Adrenal gland (tissue), 12 donors: ENCODE data around the gene PCDHGB7. TPM values are rescaled to one million over a fixed set of nuclear protein-coding genes. Genes with fewer than 3 reads are reported as not detected.
A peak's percentile ranks its signal among the peaks of the same experiment; 100 is the strongest.
"Not testable (repeated sequence)": the region's sequence is repeated elsewhere in the genome, so short reads cannot be mapped to it uniquely, and the experiment has no call there.

Source experiments
- DNase-seq, 7 donors: peaks; one replicate each; pipeline ENCODE4 v3.0.0-alpha.2; 2019 to 2020
- H3K27ac ChIP-seq, 5 donors: fragments of 200-600 bp; sonication (generic) in 4 of 5; 1 replicate in 3 of 5; 2 replicates in 2 of 5; pipeline versions ENCODE4 v1.5.1 to v1.8.0; 2016 to 2020; ENCODE audit warnings: mild to moderate bottlenecking in 1 of 5
- H3K27me3 ChIP-seq: fragments of 200-600 bp; 2 replicates; pipeline ENCODE4 v1.8.0; 2021
- H3K36me3 ChIP-seq, 2 donors: fragments of 200-600 bp; replicated peaks in 1 of 2; 1 replicate in 1 of 2; 2 replicates in 1 of 2; pipeline versions ENCODE4 v1.5.1 to v1.8.0; 2018 to 2022
- H3K4me1 ChIP-seq, 2 donors: fragments of 200-600 bp; replicated peaks in 1 of 2; 1 replicate in 1 of 2; 2 replicates in 1 of 2; pipeline versions ENCODE4 v1.5.1 to v1.8.0; 2018 to 2021
- H3K4me3 ChIP-seq, 4 donors: fragments of 200-600 bp; sonication (generic) in 3 of 4; one replicate each; pipeline ENCODE4 v1.5.1; 2016 to 2018
- H3K9me3 ChIP-seq, 3 donors: fragments of 200-600 bp; sonication (generic) in 1 of 3; replicated peaks in 1 of 3; 1 replicate in 2 of 3; 2 replicates in 1 of 3; pipeline versions ENCODE4 v1.5.1 to v1.8.0; 2016 to 2021
- POLR2A ChIP-seq, 2 donors: fragments of 450-650 bp; IDR thresholded peaks; one replicate each; pipeline ENCODE4 v1.6.1; 2017; ENCODE audit warnings: antibody characterized with exemption in 2 of 2, mild to moderate bottlenecking in 2 of 2, moderate library complexity in 1 of 2
- WGBS, 4 donors: extraction: QIAGEN DNeasy Blood & Tissue Kit in 2 of 4; methylation state at CpG; one replicate each; pipeline versions ENCODE4 v1.1.5 to v1.1.7; 2013 to 2017; 5-methylcytosine and 5-hydroxymethylcytosine counted together
- intact Hi-C, 2 donors: fragments of 100-400 bp; cut with DNase I; formaldehyde crosslinking; loops; one replicate each; pipeline versions ENCODE4 v1.14.1 to v1.15.0; 2022 to 2023
- polyA plus RNA-seq, 3 donors: library from polyadenylated mRNA; stranded (reverse); fragments of 200-250 nt in 2 of 3; fragments of 350-450 nt in 1 of 3; fragmentation: Illumina TruSeq in 1 of 3; extraction: RNeasy Lipid Tissue Mini Kit (QIAGEN cat#74804) in 1 of 3; gene quantifications; one replicate each; pipeline ENCODE4 v1.2.3, GENCODE V29; 2013 to 2014
- total RNA-seq, 9 donors: library from RNA; depleted of rRNA in 4 of 9; stranded (reverse); fragments of >200 nt in 4 of 9; fragments of 120-200 nt in 1 of 9; fragmentation: NEBNext Ultra II Directional in 1 of 9; extraction: Animal tissue kit (Norgen Biotek cat#: 25700) in 1 of 9; gene quantifications; one replicate each; pipeline versions ENCODE4 v1.1.0 to v1.2.4, GENCODE V29; 2013 to 2023
- TF ChIP-seq, protein P1 (sequence below), 6 experiments: fragments of 450-650 bp in 4 of 6; fragments of 200-600 bp in 2 of 6; sonication (generic) in 1 of 6; IDR thresholded peaks; 1 replicate in 5 of 6; 2 replicates in 1 of 6; pipeline versions ENCODE4 v1.5.1 to v1.8.0; 2016 to 2021; ENCODE audit warnings: antibody characterized with exemption in 6 of 6, mild to moderate bottlenecking in 2 of 6, moderate library complexity in 1 of 6
- donor health status: healthy with polysubstance abuse.
- donor health status: Bipolar disorder and iron deficiency.
- donor health status: DM: yes; HTN: yes; CAD: no.
- donor health status: DM: no; HTN: no; CAD: no.
- donor health status: DM: no; HTN: no; CAD: no.
- donor health status: DM: yes; HTN: yes; CAD: no.

Gene PCDHGB7
- total and polyA plus RNA-seq, 12 donors = 0.88 to 28.1 (median 15.9) TPM

GRCh38 chr5:141403387-141403786, 14.1 kb upstream of the PCDHGB7 start:
- no peak for DNase-seq
- H3K27me3 ChIP-seq = no peaks in the 10 kb centered on the region
- H3K4me1 ChIP-seq = no peaks in the 10 kb centered on the region
- TF ChIP-seq, protein P1, sequence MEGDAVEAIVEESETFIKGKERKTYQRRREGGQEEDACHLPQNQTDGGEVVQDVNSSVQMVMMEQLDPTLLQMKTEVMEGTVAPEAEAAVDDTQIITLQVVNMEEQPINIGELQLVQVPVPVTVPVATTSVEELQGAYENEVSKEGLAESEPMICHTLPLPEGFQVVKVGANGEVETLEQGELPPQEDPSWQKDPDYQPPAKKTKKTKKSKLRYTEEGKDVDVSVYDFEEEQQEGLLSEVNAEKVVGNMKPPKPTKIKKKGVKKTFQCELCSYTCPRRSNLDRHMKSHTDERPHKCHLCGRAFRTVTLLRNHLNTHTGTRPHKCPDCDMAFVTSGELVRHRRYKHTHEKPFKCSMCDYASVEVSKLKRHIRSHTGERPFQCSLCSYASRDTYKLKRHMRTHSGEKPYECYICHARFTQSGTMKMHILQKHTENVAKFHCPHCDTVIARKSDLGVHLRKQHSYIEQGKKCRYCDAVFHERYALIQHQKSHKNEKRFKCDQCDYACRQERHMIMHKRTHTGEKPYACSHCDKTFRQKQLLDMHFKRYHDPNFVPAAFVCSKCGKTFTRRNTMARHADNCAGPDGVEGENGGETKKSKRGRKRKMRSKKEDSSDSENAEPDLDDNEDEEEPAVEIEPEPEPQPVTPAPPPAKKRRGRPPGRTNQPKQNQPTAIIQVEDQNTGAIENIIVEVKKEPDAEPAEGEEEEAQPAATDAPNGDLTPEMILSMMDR (IDR thresholded peaks at IDR 0.05) = no peak
- TF ChIP-seq POLR2A (IDR thresholded peaks at IDR 0.05) = no peak
- H3K9me3 ChIP-seq = peaks cover 0 to 66% (median 8%) of the 10 kb centered on the region in 3 donors
- no peaks in the 10 kb centered on the region for H3K36me3 ChIP-seq
- WGBS, 4 donors = 23 to 32% (median 25%) methylated on average over 20 to 22 of the region's 22 CpGs
- H3K4me3 ChIP-seq = peak overlapping the region in 1 of 4 donors; percentile 41
- no peak overlapping the region for H3K27ac ChIP-seq
- intact Hi-C loops = no loop called here

DNA sequence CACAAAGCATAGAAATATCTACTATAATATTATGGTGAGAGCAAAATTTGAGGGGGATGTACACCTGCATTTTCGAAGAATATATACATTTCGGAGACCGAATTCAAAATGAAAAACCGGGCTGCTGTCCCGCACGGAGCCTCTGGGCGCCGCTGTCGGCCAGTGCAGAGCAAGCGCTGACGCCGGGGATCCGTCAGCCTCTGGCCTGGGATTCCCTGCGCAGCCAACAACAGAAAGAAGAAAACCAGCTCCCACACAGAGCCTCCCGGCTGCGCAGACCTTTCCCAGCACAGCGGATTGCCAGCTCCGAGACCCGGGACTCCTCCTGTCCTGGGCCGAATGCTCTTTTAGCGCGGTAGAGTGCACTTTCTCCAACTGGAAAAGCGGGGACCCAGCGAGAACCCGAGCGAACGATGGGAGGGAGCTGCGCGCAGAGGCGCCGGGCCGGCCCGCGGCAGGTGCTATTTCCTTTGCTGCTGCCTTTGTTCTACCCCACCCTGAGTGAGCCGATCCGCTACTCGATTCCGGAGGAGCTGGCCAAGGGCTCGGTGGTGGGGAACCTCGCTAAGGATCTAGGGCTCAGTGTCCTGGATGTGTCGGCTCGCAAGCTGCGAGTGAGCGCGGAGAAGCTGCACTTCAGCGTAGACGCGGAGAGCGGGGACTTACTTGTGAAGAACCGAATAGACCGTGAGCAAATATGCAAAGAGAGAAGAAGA, 9.5 kb upstream of the PCDHGB7 start, which contains the start of gene PCDHGB6:
PCDHGB6 (plus strand) TSS at position 232 of the 716 bp plus-strand sequence; CDS start at position 414, 182 bp downstream.
- Histone ChIP-seq H3K4me3 (peak within 1 kb of the TSS in 1 of 4 donors; percentile 43), H3K9me3 (peaks cover 0 to 69% (median 8%) of the 10 kb centered on the region in 3 donors)
- intact Hi-C loops, H3K27me3 ChIP-seq, H3K27ac ChIP-seq, H3K4me1 ChIP-seq, H3K36me3 ChIP-seq: not testable (repeated sequence)
- DNase-seq = peak; percentile 27 to 63 (median 40)
- TF ChIP-seq, protein P1 (IDR thresholded peaks at IDR 0.05) = peak; percentile 16 to 60 (median 44)
- WGBS, 4 donors = 8 to 14% (median 11%) methylated on average over 25 to 50 of the region's 51 CpGs

GRCh38 chr5:141409598-141410306, 7.7 kb upstream of the PCDHGB7 start:
- Histone ChIP-seq H3K27ac (no peak overlapping the region), H3K36me3 (no peaks in the 10 kb centered on the region), H3K27me3 (no peaks in the 10 kb centered on the region), H3K4me3 (no peak overlapping the region), H3K4me1 (no peaks in the 10 kb centered on the region), H3K9me3 (peaks cover 0 to 60% (median 8%) of the 10 kb centered on the region in 3 donors)
- 15 to 26% (median 21%) methylated on average over 24 to 64 of the region's 64 CpGs for WGBS, 4 donors
- intact Hi-C loops = loop anchor here (5.0 to 10.0 kb wide), 5 partner anchors 95 to 185 kb away; partner anchors contain the start of gene PCDHB14 (in 1 of the 2)
- no peak for DNase-seq
- TF ChIP-seq POLR2A (IDR thresholded peaks at IDR 0.05) = no peak
- TF ChIP-seq, protein P1 (IDR thresholded peaks at IDR 0.05) = no peak

- intact Hi-C loops = loop anchor here (5.0 to 10.0 kb wide), 5 partner anchors 97 to 187 kb away; partner anchors contain the start of gene PCDHB14 (in 1 of the 2)
- H3K36me3 ChIP-seq = no peaks in the 10 kb centered on the region
- 56 to 73% (median 64%) methylated on average over 3 of the region's 3 CpGs for WGBS, 4 donors
- no peak for DNase-seq
- peaks cover 0 to 52% (median 6%) of the 10 kb centered on the region in 3 donors for H3K9me3 ChIP-seq
- no peak for TF ChIP-seq POLR2A (IDR thresholded peaks at IDR 0.05)
- TF ChIP-seq, protein P1 (IDR thresholded peaks at IDR 0.05) = no peak
- no peak overlapping the region for H3K27ac ChIP-seq
- no peaks in the 10 kb centered on the region for H3K4me1 ChIP-seq
- no peak overlapping the region for H3K4me3 ChIP-seq
- no peaks in the 10 kb centered on the region for H3K27me3 ChIP-seq
These were observed 5.9 kb upstream of the PCDHGB7 start for GRCh38 chr5:141411575-141411974.
